ENCODE measurements around the gene LMO7.
A peak's percentile ranks its signal among the peaks of the same experiment; 100 is the strongest.
"Not testable (repeated sequence)": the region's sequence is repeated elsewhere in the genome, so short reads cannot be mapped to it uniquely, and the experiment has no call there.

The LMO7 gene

GRCh38 chr13:75784003-75784402, 147.9 kb downstream of the LMO7 start:
- Histone ChIP-seq H3K36me3 (ENCODE audit: insufficient read depth, low read length) (no peaks in the 10 kb centered on the region), H3K27ac (no peak overlapping the region), H3K9me3 (ENCODE audit: low read depth, low read length) (no peaks in the 10 kb centered on the region), H3K9ac (ENCODE audit: insufficient read length) (no peak overlapping the region), H3K4me3 (0 out of 2 replicates have a peak overlapping the region, but pooled peaks have one; percentile 5)
- DNase-seq (ENCODE audit: low read depth, low spot score), result no peak
- no peak for TF ChIP-seq POLR2AphosphoS5 (IDR thresholded peaks at IDR 0.05; ENCODE audit: borderline replicate concordance, low read depth, low read length)
- no peak for TF ChIP-seq EZH2 (IDR thresholded peaks at IDR 0.05)
- no peak for TF ChIP-seq FOXP2 (optimal IDR thresholded peaks at IDR 0.05; ENCODE audit: control extremely low read depth, extremely low read length, insufficient read depth)

GRCh38 chr13:75785130-75785529, 149.0 kb downstream of the LMO7 start:
- H3K4me3 ChIP-seq, result no peak overlapping the region
- no peak for DNase-seq (ENCODE audit: low read depth, low spot score)
- no peaks in the 10 kb centered on the region for H3K9me3 ChIP-seq (ENCODE audit: low read depth, low read length)
- no peak for TF ChIP-seq POLR2AphosphoS5 (IDR thresholded peaks at IDR 0.05; ENCODE audit: borderline replicate concordance, low read depth, low read length)
- TF ChIP-seq EZH2 (IDR thresholded peaks at IDR 0.05), result no peak
- TF ChIP-seq FOXP2 (optimal IDR thresholded peaks at IDR 0.05; ENCODE audit: control extremely low read depth, extremely low read length, insufficient read depth), result no peak
- no peaks in the 10 kb centered on the region for H3K36me3 ChIP-seq (ENCODE audit: insufficient read depth, low read length)
- H3K9ac ChIP-seq (ENCODE audit: insufficient read length), result no peak overlapping the region
- H3K27ac ChIP-seq, result peak overlapping the region; percentile 44; the same call in 1 of the 2 replicates

GRCh38 chr13:75787249-75787928, 151.3 kb downstream of the LMO7 start:
- Histone ChIP-seq H3K9ac (ENCODE audit: insufficient read length) (no peak overlapping the region), H3K27ac (no peak overlapping the region), H3K9me3 (ENCODE audit: low read depth, low read length) (no peaks in the 10 kb centered on the region), H3K36me3 (ENCODE audit: insufficient read depth, low read length) (no peaks in the 10 kb centered on the region), H3K4me3 (peak overlapping the region; percentile 10; the same call in 1 of the 2 replicates)
- TF ChIP-seq FOXP2 (optimal IDR thresholded peaks at IDR 0.05; ENCODE audit: control extremely low read depth, extremely low read length, insufficient read depth), result no peak
- TF ChIP-seq POLR2AphosphoS5 (IDR thresholded peaks at IDR 0.05; ENCODE audit: borderline replicate concordance, low read depth, low read length), result no peak
- TF ChIP-seq EZH2 (IDR thresholded peaks at IDR 0.05), result no peak
- no peak for DNase-seq (ENCODE audit: low read depth, low spot score)

- Histone ChIP-seq H3K9me3 (ENCODE audit: low read depth, low read length) (no peaks in the 10 kb centered on the region), H3K27ac (no peak overlapping the region), H3K4me3 (no peak overlapping the region), H3K9ac (ENCODE audit: insufficient read length) (no peak overlapping the region), H3K36me3 (ENCODE audit: insufficient read depth, low read length) (no peaks in the 10 kb centered on the region)
- TF ChIP-seq EZH2 (IDR thresholded peaks at IDR 0.05), result no peak
- no peak for TF ChIP-seq POLR2AphosphoS5 (IDR thresholded peaks at IDR 0.05; ENCODE audit: borderline replicate concordance, low read depth, low read length)
- TF ChIP-seq FOXP2 (optimal IDR thresholded peaks at IDR 0.05; ENCODE audit: control extremely low read depth, extremely low read length, insufficient read depth), result no peak
- no peak for DNase-seq (ENCODE audit: low read depth, low spot score)
These were observed 152.4 kb downstream of the LMO7 start for GRCh38 chr13:75788481-75788981.

- no peak for DNase-seq (ENCODE audit: low read depth, low spot score)
- Histone ChIP-seq H3K27ac (no peak overlapping the region), H3K4me3 (no peak overlapping the region), H3K9ac (ENCODE audit: insufficient read length) (no peak overlapping the region), H3K9me3 (ENCODE audit: low read depth, low read length) (no peaks in the 10 kb centered on the region), H3K36me3 (ENCODE audit: insufficient read depth, low read length) (no peaks in the 10 kb centered on the region)
- no peak for TF ChIP-seq FOXP2 (optimal IDR thresholded peaks at IDR 0.05; ENCODE audit: control extremely low read depth, extremely low read length, insufficient read depth)
- TF ChIP-seq EZH2 (IDR thresholded peaks at IDR 0.05), result no peak
- TF ChIP-seq POLR2AphosphoS5 (IDR thresholded peaks at IDR 0.05; ENCODE audit: borderline replicate concordance, low read depth, low read length), result no peak
These were observed 153.5 kb downstream of the LMO7 start for GRCh38 chr13:75789451-75790197.

GRCh38 chr13:75790198-75790970, 154.3 kb downstream of the LMO7 start:
- DNase-seq (ENCODE audit: low read depth, low spot score), result no peak
- no peaks in the 10 kb centered on the region for H3K36me3 ChIP-seq (ENCODE audit: insufficient read depth, low read length)
- H3K4me3 ChIP-seq, result no peak overlapping the region
- no peak overlapping the region for H3K9ac ChIP-seq (ENCODE audit: insufficient read length)
- no peaks in the 10 kb centered on the region for H3K9me3 ChIP-seq (ENCODE audit: low read depth, low read length)
- TF ChIP-seq POLR2AphosphoS5 (IDR thresholded peaks at IDR 0.05; ENCODE audit: borderline replicate concordance, low read depth, low read length) (no peak), FOXP2 (optimal IDR thresholded peaks at IDR 0.05; ENCODE audit: control extremely low read depth, extremely low read length, insufficient read depth) (no peak), EZH2 (IDR thresholded peaks at IDR 0.05) (no peak)
- no peak overlapping the region for H3K27ac ChIP-seq

- DNase-seq (ENCODE audit: low read depth, low spot score), result no peak
- H3K27ac ChIP-seq, result no peak overlapping the region
- no peaks in the 10 kb centered on the region for H3K9me3 ChIP-seq (ENCODE audit: low read depth, low read length)
- peaks cover 17% of the 10 kb centered on the region for H3K36me3 ChIP-seq (ENCODE audit: insufficient read depth, low read length)
- TF ChIP-seq FOXP2 (optimal IDR thresholded peaks at IDR 0.05; ENCODE audit: control extremely low read depth, extremely low read length, insufficient read depth) (no peak), EZH2 (IDR thresholded peaks at IDR 0.05) (no peak), POLR2AphosphoS5 (IDR thresholded peaks at IDR 0.05; ENCODE audit: borderline replicate concordance, low read depth, low read length) (no peak)
- no peak overlapping the region for H3K4me3 ChIP-seq
- H3K9ac ChIP-seq (ENCODE audit: insufficient read length), result no peak overlapping the region
These were observed 156.5 kb downstream of the LMO7 start for GRCh38 chr13:75792526-75793187.

- not testable (repeated sequence) for DNase-seq (ENCODE audit: low read depth, low spot score); H3K9me3 ChIP-seq (ENCODE audit: low read depth, low read length); H3K9ac ChIP-seq (ENCODE audit: insufficient read length); H3K4me3 ChIP-seq; H3K27ac ChIP-seq
- H3K36me3 ChIP-seq (ENCODE audit: insufficient read depth, low read length), result peaks cover 19% of the 10 kb centered on the region
These were observed 157.0 kb downstream of the LMO7 start for GRCh38 chr13:75793188-75793567.

Data from SK-N-MC (cell line).